Upper lobe of left lung (tissue), 6 donors: ENCODE results near the gene CDH26. TPM values are rescaled to one million over a fixed set of nuclear protein-coding genes. Genes with fewer than 3 reads are reported as not detected.

Experiments used
- ATAC-seq, 2 donors: fragments of 200-7000 bp; cut with Tn5 transposase; one replicate each; pipeline ENCODE4 v1.9.1; 2022; ENCODE audit warnings: mild to moderate bottlenecking in 2 of 2, moderate library complexity in 2 of 2; ENCODE audit not compliant: low FRiP score in 2 of 2
- DNase-seq, 2 donors: peaks; one replicate each; pipeline ENCODE4 v3.0.0-alpha.2; 2019 to 2020
- H3K27ac ChIP-seq, 4 donors: fragments of 200-600 bp; sonication (generic); one replicate each; pipeline ENCODE4 v1.5.1; 2016 to 2019
- H3K27me3 ChIP-seq, 4 donors: fragments of 200-600 bp; sonication (generic); one replicate each; pipeline ENCODE4 v1.5.1; 2017 to 2019
- H3K36me3 ChIP-seq, 4 donors: fragments of 200-600 bp; sonication (generic); one replicate each; pipeline ENCODE4 v1.5.1; 2016 to 2019
- H3K4me1 ChIP-seq, 4 donors: fragments of 200-600 bp; sonication (generic); one replicate each; pipeline ENCODE4 v1.5.1; 2018 to 2019
- H3K4me3 ChIP-seq, 4 donors: fragments of 200-600 bp; sonication (generic); one replicate each; pipeline ENCODE4 v1.5.1; 2017 to 2019; ENCODE audit warnings: mild to moderate bottlenecking in 2 of 4, moderate library complexity in 1 of 4
- H3K9me3 ChIP-seq, 4 donors: fragments of 200-600 bp; sonication (generic); one replicate each; pipeline ENCODE4 v1.5.1; 2018 to 2019
- CTCF ChIP-seq, 6 experiments: fragments of 450-650 bp in 4 of 6; fragments of 200-600 bp in 2 of 6; sonication (generic) in 2 of 6; IDR thresholded peaks; one replicate each; pipeline ENCODE4 v1.5.1; 2016 to 2019; ENCODE audit warnings: antibody characterized with exemption in 6 of 6
- EP300 ChIP-seq, 4 donors: sonication (generic); formaldehyde crosslinking; IDR thresholded peaks; one replicate each; pipeline ENCODE4 v1.5.1; 2017; ENCODE audit warnings: antibody characterized with exemption in 4 of 4, control low read depth in 2 of 4
- POLR2A ChIP-seq, 4 donors: fragments of 450-650 bp; IDR thresholded peaks; one replicate each; pipeline ENCODE4 v1.5.1; 2016 to 2017; ENCODE audit warnings: antibody characterized with exemption in 4 of 4, mild to moderate bottlenecking in 2 of 4
- POLR2AphosphoS5 ChIP-seq, 2 donors: sonication (generic); formaldehyde crosslinking; IDR thresholded peaks; one replicate each; pipeline ENCODE4 v1.5.1; 2017; ENCODE audit warnings: antibody characterized with exemption in 2 of 2
- WGBS, 2 donors: methylation state at CpG; one replicate each; pipeline ENCODE4 v1.1.5; 2017 to 2018; 5-methylcytosine and 5-hydroxymethylcytosine counted together
- total RNA-seq, 6 donors: library from RNA; depleted of rRNA in 4 of 6; stranded (reverse); fragments of >200 nt in 4 of 6; gene quantifications; one replicate each; pipeline versions ENCODE4 v1.1.0 to v1.2.1, GENCODE V29; 2016 to 2021
- donor health status: DM: no; HTN: no; CAD: no; lungs with moderate emphysema.
- donor health status: DM: no; HTN: yes; CAD: no; lungs with severe emphysema.

The CDH26 gene
- total RNA-seq, 6 donors from 2014 or later, result 4.0 to 18.9 (median 11.1) TPM

GRCh38 chr20:59923514-59923913, 34.7 kb upstream of the CDH26 start:
- TF ChIP-seq EP300 (IDR thresholded peaks at IDR 0.05) (no peak), CTCF (IDR thresholded peaks at IDR 0.05) (no peak), POLR2AphosphoS5 (IDR thresholded peaks at IDR 0.05) (no peak), POLR2A (IDR thresholded peaks at IDR 0.05) (no peak)
- no peaks in the 10 kb centered on the region for H3K4me1 ChIP-seq
- no peak overlapping the region for H3K4me3 ChIP-seq
- DNase-seq (no peak), ATAC-seq (no peak)
- H3K27ac ChIP-seq, result no peak overlapping the region
- H3K27me3 ChIP-seq, result no peaks in the 10 kb centered on the region
- no peaks in the 10 kb centered on the region for H3K9me3 ChIP-seq
- no peaks in the 10 kb centered on the region for H3K36me3 ChIP-seq
- 75 to 83% methylated on average over 1 of the region's 1 CpG for WGBS, 2 donors

DNA sequence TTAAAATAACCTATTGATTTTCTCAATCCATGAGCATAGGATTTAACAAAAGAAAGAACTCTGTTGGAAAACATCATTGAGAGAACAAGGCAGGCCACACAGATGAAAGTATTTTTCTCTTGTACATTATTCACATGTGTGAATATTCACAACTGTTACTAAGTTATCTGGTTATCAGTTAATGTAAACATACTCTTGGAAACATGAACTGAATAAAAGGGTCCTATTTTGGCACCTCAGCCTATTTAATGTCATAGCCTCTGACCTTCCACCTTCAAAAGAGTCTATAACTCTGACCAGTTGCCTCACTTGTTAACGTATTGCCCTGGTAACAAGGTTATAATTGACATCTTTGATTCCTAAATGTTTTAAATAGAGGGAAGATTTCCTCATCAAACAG, 32.9 kb upstream of the CDH26 start:
- H3K9me3 ChIP-seq, result no peaks in the 10 kb centered on the region
- TF ChIP-seq EP300 (IDR thresholded peaks at IDR 0.05) (no peak), POLR2A (IDR thresholded peaks at IDR 0.05) (no peak), CTCF (IDR thresholded peaks at IDR 0.05) (no peak), POLR2AphosphoS5 (IDR thresholded peaks at IDR 0.05) (no peak)
- no peaks in the 10 kb centered on the region for H3K36me3 ChIP-seq
- H3K27ac ChIP-seq, result no peak overlapping the region
- no peaks in the 10 kb centered on the region for H3K4me1 ChIP-seq
- DNase-seq, result no peak
- no peak for ATAC-seq
- WGBS, 2 donors, result 79 to 82% methylated on average over 1 of the region's 1 CpG
- no peaks in the 10 kb centered on the region for H3K27me3 ChIP-seq
- no peak overlapping the region for H3K4me3 ChIP-seq

- Histone ChIP-seq H3K27ac (no peak overlapping the region), H3K36me3 (no peaks in the 10 kb centered on the region), H3K27me3 (no peaks in the 10 kb centered on the region), H3K4me3 (no peak overlapping the region), H3K4me1 (no peaks in the 10 kb centered on the region), H3K9me3 (no peaks in the 10 kb centered on the region)
- TF ChIP-seq POLR2A (IDR thresholded peaks at IDR 0.05) (no peak), EP300 (IDR thresholded peaks at IDR 0.05) (no peak), POLR2AphosphoS5 (IDR thresholded peaks at IDR 0.05) (no peak), CTCF (IDR thresholded peaks at IDR 0.05) (no peak)
- no peak for DNase-seq
- ATAC-seq, result no peak
Observed at GRCh38 chr20:59925899-59926298, 32.3 kb upstream of the CDH26 start.

DNA sequence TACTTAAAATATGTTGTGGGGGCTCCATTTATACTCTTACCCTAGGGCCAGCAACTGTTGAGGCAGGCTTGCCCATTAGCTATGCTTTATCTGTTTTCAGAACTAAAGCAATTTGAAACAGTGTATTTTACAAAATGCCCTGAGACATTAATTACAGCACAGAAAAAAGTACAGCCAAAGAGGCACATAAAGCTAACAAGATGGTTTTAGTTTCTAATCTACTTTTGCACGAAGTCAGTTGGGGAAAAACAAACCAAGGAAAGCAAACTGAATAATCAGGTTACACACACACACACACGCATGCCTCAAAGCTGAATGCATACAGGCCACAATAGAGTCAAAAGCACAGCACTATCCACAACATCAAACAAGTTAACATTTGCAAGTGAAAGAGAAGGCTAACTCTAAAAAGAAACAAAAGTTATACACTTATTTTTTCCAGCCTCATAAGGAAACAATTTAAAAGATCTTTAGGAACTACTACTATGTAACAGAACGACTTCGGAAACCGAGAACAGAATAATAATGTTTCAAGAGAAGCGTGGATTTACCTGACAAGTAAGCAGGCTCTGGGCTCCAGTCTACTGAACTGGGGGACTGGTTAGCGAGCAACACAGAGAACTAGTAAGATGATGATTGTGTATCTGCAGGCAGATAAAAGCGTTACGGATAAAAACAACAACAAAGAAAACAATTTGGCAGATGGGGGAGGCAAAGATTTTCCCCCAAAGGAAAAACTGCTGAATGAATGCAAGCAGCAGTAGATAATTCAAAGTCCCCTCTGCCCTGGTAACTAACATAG, 26.5 kb upstream of the CDH26 start:
- TF ChIP-seq CTCF (IDR thresholded peaks at IDR 0.05) (no peak), POLR2A (IDR thresholded peaks at IDR 0.05) (no peak), EP300 (IDR thresholded peaks at IDR 0.05) (no peak), POLR2AphosphoS5 (IDR thresholded peaks at IDR 0.05) (no peak)
- no peak for DNase-seq

More for the DNA sequence above, 26.5 kb upstream of the CDH26 start:
- H3K4me3 ChIP-seq, result no peak overlapping the region
- no peaks in the 10 kb centered on the region for H3K27me3 ChIP-seq
- ATAC-seq, result no peak
- H3K9me3 ChIP-seq, result no peaks in the 10 kb centered on the region
- peaks cover 0 to 6% (median 0%) of the 10 kb centered on the region in 4 donors for H3K36me3 ChIP-seq
- WGBS, 2 donors, result 88 to 92% methylated on average over 9 of the region's 9 CpGs
- H3K4me1 ChIP-seq, result peaks cover 4 to 17% (median 12%) of the 10 kb centered on the region in 4 donors
- no peak overlapping the region for H3K27ac ChIP-seq
